Coronary artery (tissue), 2 donors: ENCODE measurements around the gene EGLN2.

ENCODE experiments used
- DNase-seq: peaks from one replicate; pipeline ENCODE4 v3.0.0-alpha.2; 2017; ENCODE audit warnings: low spot score
- H3K27ac ChIP-seq, 2 donors: fragments of 200-600 bp; sonication (generic); one replicate each; pipeline ENCODE4 v1.5.1; 2016 to 2019
- H3K4me3 ChIP-seq: fragments of 200-600 bp; sonication (generic); 2 replicates; pipeline ENCODE4 v1.5.1; 2016; ENCODE audit warnings: mild to moderate bottlenecking, moderate library complexity
- TF ChIP-seq, protein P1 (sequence below): fragments of 200-600 bp; sonication (generic); IDR thresholded peaks from one replicate; pipeline ENCODE4 v1.5.1; 2019; ENCODE audit warnings: antibody characterized with exemption

EGLN2 gene

DNA sequence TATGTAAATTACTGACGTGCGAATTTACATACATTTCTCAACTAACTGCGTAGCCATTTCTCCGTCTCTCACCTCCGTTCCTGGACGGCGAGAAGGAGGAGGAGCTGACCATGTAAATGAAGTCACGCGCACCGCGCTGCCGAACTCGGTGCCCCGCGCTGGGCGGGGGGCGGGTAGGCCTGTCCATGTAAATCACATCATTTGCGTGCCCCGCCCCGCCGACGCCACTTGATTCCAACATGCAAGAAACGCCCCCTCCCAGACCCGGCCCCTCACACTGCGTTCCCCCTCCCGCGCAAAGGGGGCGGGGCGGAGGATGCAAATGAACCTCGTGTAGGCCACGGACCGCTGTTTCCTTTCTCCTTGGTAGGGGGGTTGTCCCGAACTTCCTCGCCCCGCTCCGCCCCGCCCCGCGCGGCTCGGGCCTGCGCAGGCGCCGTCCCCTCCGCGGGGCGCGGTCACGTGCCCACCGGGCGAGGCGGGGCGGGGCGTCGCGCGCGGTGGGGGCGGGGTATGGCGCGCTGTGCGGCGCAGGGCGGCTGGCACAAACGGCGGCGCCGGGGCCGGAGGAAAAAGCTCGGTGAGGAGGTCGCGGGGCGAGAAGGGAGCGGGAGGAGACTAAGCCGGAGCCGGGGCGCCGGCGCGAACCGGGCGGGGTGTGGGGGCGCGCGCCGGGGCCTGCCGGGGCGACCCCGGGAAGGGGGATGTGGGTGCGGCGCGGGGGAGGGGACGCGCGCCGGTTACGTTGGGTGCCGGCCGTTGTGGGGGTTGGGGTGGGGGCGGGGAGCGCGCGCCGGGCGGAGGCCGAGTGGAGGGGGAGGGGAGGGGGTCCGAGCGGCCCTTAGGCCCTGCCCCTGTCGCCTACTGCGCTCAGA lies at the start of gene EGLN2:
EGLN2 (plus strand) TSS at position 509 of the 875 bp plus-strand sequence. CDS start 1,382 bp downstream, outside the sequence.
- Histone ChIP-seq H3K27ac (peak within 1 kb of the TSS; percentile 91 to 96), H3K4me3 (peak within 1 kb of the TSS; percentile 98)
- peak; percentile 100 for DNase-seq
- TF ChIP-seq, protein P1, sequence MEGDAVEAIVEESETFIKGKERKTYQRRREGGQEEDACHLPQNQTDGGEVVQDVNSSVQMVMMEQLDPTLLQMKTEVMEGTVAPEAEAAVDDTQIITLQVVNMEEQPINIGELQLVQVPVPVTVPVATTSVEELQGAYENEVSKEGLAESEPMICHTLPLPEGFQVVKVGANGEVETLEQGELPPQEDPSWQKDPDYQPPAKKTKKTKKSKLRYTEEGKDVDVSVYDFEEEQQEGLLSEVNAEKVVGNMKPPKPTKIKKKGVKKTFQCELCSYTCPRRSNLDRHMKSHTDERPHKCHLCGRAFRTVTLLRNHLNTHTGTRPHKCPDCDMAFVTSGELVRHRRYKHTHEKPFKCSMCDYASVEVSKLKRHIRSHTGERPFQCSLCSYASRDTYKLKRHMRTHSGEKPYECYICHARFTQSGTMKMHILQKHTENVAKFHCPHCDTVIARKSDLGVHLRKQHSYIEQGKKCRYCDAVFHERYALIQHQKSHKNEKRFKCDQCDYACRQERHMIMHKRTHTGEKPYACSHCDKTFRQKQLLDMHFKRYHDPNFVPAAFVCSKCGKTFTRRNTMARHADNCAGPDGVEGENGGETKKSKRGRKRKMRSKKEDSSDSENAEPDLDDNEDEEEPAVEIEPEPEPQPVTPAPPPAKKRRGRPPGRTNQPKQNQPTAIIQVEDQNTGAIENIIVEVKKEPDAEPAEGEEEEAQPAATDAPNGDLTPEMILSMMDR: no peak

DNA sequence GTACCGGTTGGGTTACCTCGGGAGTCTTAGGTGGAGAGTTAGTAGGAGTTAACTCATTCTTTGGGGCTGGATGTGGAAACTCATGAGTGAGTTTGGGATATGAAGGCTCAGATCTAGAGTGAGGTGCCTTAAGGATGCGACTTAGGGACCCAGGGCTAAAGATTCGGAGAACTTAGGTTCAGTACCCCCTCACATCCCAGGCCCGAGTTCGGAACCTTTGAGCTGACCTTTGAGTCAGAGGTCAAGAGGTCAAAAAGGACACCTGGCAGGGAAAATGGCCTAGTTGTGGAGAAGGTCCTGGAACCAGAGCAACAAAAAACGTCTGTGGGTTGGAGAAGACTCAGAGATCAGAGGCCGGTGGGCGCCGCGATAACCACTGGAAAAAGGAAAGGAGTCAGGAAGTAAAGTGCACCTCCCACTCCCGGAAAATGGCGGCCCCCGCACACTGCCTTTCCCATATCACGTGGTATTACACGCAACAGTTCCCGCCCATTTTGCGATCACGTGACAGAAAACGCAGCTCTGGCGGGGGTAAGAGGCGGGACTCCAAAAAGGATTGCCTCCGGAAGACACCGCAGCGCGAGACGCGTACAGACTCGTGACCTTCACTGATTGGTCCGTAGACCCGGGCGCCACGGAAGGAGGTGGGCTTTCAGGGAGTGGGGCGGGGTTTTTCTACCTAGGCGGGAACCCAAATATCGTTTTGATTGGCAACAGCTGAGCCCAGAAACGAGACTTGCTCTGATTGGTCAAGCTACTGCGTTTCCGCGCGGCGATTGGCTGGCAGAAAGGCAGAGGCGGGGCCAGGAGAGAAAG lies 48.7 kb upstream of the EGLN2 start, which contains the start of gene ACTMAP:
ACTMAP (minus strand) TSS at position 420 of the 816 bp plus-strand sequence. CDS start 674 bp downstream, outside the sequence.
- Histone ChIP-seq H3K27ac (peak within 1 kb of the TSS; percentile 90 to 91), H3K4me3 (peak within 1 kb of the TSS; percentile 81)
- DNase-seq: peak; percentile 100
- TF ChIP-seq, protein P1: no peak

DNA sequence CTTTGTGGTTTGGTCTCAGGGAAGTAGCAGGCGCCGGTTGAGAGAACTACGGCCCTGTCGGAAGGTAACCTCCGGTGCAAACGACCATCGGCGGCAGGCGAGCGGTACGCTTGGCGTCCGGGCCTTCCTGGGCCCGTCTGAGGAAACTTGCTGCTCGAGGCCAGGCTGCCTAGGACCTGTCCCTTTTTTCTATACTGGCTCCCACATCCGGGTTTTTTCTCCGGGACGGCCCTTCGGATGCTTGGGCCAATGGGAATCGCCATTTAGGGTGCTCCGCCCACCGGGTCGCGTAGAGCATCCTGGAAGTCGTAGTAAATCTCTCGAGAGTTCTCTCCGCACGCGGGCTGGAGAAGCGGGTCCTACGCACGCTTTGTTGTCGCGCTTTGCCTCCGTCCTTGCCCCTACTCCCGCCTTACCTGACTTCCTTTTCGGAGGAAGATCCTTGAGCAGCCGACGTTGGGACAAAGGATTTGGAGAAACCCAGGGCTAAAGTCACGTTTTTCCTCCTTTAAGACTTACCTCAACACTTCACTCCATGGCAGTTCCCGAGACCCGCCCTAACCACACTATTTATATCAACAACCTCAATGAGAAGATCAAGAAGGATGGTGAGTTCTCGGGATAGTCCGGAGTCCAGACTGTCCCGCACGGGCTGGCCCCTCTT lies 48.0 kb upstream of the EGLN2 start, which contains the start of gene SNRPA:
SNRPA (plus strand) TSS at position 330 of the 664 bp plus-strand sequence; CDS start at position 536, 206 bp downstream.
- peak; percentile 98 for DNase-seq
- H3K4me3 ChIP-seq: peak within 1 kb of the TSS; percentile 81
- TF ChIP-seq, protein P1: no peak
- H3K27ac ChIP-seq: peak within 1 kb of the TSS; percentile 90 to 91

DNA sequence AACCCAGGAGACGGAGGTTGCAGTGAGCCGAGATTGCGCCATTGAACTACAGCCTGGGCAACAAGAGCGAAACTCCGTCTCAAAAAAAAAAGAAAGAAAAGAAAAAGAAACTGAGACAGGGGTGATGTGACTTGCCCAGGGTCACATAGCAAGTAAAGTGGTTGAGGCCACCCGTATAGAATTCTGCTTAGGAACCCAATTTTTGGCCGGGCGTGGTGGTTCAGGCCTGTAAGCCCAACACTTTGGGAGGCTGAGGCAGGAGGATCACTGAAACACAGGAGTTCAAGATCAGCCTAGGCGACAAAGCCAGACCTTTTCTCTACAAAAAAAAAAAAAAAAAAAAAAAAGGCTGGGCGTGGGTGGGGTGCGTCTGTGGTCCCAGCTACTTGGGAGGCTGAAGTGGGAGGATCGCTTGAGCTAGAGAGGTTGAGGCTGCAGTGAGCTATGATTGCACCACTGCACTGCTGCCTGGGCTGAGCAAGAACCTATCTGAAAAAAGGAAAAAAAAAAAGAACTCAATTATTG lies 46.7 kb upstream of the EGLN2 start:
- TF ChIP-seq, protein P1: no peak
- DNase-seq: no peak
- Histone ChIP-seq H3K27ac (no peak overlapping the region), H3K4me3 (peak overlapping the region; percentile 81)

DNA sequence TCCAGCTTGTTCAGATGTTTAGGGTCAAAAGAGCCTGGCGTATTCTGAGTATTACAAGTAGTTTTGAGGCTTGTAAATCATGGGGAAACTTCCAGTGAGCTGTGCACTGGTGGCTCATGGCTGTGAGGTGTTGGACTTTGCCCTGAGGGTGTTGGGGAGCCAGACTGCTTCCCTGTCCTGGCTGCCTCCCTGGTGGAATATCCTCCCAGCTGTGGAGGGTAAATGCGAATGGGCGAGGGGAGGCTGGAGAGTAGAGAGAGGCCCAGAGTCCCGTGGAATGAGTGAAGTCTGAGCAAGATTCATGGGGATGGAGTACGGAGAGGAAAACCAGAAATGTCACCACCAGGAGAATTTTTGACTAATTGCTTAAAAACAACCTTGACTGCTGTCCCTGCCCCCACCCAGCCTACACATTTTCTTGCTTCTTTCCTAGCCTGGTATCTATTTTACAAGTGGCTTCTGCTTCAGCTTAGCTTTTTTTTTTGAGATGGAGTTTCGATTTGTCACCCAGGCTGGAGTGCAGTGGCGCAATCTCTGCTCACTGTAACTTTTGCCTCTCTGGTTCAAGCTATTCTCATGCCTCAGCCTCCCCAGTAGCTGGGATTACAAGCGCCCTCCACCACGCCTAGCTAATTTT lies 44.3 kb upstream of the EGLN2 start:
- DNase-seq: no peak
- Histone ChIP-seq H3K4me3 (peak overlapping the region; percentile 13), H3K27ac (no peak overlapping the region)
- TF ChIP-seq, protein P1: no peak

DNA sequence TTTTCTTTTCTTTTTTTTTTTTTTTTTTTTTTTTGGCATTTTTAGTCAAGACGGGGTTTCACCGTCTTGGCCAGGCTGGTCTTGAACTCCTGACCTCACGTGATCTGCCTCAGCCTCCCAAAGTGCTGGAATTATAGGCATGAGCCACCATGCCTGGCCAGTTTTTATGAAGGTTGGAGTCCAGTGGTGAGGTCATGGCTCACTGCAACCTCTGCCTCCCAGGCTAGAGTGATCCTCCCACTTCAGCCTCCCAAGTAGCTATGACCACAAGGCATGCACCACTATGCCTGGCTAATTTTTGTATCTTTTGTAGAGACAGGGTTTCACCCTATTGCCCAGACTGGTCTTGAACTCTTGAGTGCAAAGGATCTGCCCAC lies 43.8 kb upstream of the EGLN2 start:
- no peak for DNase-seq
- Histone ChIP-seq H3K27ac (no peak overlapping the region), H3K4me3 (peak overlapping the region; percentile 29)
- TF ChIP-seq, protein P1: no peak
